ENCODE results near the gene PIK3R2. TPM values are rescaled to one million over a fixed set of nuclear protein-coding genes. Genes with fewer than 3 reads are reported as not detected.
"Not testable (repeated sequence)": the region's sequence is repeated elsewhere in the genome, so short reads cannot be mapped to it uniquely, and the experiment has no call there.

Gene PIK3R2
- total RNA-seq, 1 donor = 3.7 TPM

DNA sequence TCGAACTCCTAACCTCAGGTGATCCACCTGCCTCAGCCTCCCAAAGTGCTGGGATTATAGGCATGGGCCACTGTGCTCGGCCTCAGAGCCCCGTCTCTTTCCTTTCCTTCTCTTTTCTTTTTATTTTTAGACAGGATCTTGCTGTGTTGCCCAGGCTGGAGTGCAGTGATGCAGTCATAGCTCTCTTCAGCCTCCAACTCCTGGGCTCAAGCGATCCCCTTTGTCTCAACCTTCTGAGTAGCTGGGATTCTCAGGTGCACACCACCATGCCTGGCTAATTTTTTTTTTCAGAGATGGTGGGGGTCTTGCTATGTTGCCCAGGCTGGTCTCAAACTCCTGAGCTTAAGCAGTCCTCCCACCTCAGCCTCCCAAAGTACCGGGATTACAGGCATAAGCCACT is 56.9 kb downstream of the PIK3R2 start:
- not testable (repeated sequence) for H3K4me1 ChIP-seq (ENCODE audit: insufficient read depth, low read length); H3K9me3 ChIP-seq (ENCODE audit: low read depth, low read length); H3K4me3 ChIP-seq (ENCODE audit: low read length); H3K27me3 ChIP-seq (ENCODE audit: insufficient read depth, low read length)

DNA sequence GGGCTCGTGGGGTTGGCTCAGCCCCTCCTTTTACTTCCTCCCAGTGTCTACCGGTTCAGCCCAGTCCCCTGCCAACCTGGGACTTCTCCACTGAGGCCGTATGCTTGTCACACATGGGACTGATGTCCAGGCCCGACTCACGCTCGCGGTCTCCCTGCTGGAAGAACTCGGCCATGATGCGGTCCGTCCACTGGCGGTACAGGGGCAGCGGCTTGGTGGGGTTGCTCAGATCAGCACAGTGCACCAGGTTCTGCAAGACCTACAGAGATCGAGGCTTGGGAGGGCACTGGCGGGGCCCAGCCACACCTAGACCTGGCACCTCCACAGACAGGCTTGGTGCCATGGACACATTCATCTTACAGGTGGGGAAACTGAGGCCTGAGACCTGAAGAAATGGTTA is 58.7 kb downstream of the PIK3R2 start:
- no peak overlapping the region for H3K4me3 ChIP-seq (ENCODE audit: low read length)
- peaks cover 3% of the 10 kb centered on the region for H3K27me3 ChIP-seq (ENCODE audit: insufficient read depth, low read length)
- no peaks in the 10 kb centered on the region for H3K9me3 ChIP-seq (ENCODE audit: low read depth, low read length)
- no peaks in the 10 kb centered on the region for H3K4me1 ChIP-seq (ENCODE audit: insufficient read depth, low read length)

DNA sequence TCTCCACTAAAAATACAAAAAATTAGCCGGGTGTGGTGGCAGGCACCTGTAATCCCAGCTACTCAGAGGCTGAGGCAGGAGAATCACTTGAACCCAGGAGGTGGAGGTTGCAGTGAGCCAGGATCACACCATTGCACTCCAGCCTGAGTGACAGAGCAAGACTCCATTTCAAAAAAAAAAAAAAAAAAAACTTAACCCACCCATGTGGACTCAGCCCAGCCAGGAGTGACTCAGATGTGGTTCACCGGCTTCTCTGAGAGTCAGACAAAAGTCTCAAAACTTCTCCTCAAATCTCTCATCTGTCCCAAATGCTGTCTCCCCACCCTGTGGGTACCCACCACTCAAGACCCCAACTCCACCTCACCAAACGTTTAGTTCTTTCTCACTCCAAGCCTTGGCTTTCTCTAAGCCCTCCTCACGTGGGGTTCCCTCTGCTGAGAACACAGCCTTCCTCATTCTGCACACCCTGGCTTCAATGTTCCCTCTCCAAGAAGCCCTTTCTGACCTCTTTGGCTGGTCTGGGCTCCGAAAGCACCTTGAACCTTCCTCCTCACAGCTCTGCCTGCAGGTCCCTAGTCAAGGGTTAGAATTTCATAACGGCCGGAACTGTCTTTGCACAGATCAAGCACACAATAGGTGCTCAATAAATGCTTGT is 61.9 kb downstream of the PIK3R2 start:
- Histone ChIP-seq H3K27me3 (ENCODE audit: insufficient read depth, low read length) (no peaks in the 10 kb centered on the region), H3K4me3 (ENCODE audit: low read length) (no peak overlapping the region), H3K4me1 (ENCODE audit: insufficient read depth, low read length) (no peaks in the 10 kb centered on the region), H3K9me3 (ENCODE audit: low read depth, low read length) (no peaks in the 10 kb centered on the region)

DNA sequence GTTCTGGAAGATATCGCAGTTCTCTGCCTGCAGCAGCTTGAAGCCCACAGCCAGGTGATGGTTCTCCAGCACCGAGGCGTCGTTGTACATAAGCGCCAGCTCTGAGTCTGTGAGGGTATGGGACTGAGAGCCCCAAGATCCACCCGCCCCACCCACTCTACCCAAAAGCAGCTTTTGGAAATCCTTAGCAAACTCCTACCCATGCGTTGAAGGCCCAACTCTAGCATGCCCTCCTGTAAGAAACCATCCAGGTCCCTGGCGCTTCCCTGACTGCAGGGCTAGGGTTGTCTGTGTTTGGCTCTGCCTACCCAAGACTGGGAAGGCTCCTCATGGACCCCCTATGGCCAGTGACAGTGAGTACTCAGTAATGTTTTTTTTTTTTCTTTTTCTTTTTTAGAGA is 63.8 kb downstream of the PIK3R2 start:
- no peaks in the 10 kb centered on the region for H3K4me1 ChIP-seq (ENCODE audit: insufficient read depth, low read length)
- no peaks in the 10 kb centered on the region for H3K9me3 ChIP-seq (ENCODE audit: low read depth, low read length)
- no peak overlapping the region for H3K4me3 ChIP-seq (ENCODE audit: low read length)
- H3K27me3 ChIP-seq (ENCODE audit: insufficient read depth, low read length) = peaks cover 4% of the 10 kb centered on the region

DNA sequence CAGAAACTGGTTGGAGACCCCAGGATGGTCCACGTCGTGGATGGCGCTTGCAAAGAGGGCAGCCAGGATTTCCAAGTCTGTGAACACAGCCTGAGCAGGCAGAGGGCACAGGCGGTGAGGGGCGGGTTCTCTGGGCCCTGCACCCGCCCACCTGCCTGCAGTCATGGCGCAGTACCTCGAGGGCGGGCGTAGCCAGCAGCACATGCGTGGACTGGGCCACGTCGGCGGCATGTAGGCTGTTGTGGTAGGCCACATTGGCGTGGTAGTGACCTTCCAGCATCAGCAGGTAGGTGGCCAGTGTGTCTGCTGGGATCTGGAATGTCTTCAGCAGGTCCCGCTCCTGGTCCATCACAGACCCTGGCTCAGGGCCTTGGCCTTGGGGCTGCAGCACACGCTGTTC is 65.2 kb downstream of the PIK3R2 start:
- Histone ChIP-seq H3K4me1 (ENCODE audit: insufficient read depth, low read length) (no peaks in the 10 kb centered on the region), H3K4me3 (ENCODE audit: low read length) (no peak overlapping the region), H3K27me3 (ENCODE audit: insufficient read depth, low read length) (peaks cover 9% of the 10 kb centered on the region), H3K9me3 (ENCODE audit: low read depth, low read length) (no peaks in the 10 kb centered on the region)

DNA sequence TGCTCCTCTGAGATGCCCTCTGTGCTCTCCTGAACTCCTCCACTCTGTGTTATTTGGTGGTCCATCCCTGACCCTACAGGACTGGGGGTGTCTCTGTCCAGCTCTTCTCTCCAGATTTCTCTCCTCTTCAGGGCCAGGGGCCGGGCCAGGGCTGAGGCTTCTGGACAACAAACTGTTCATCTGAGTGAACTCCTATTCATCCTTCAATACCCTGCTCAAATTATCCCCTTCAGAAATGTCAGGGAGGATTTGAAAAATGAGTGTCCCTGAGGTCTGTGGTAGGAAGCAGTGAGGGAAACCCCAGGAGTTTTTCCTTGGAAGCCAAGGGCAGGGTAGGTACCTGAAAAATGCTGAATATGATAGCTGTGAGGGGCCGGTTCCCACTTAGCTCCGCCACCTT is 65.6 kb downstream of the PIK3R2 start:
- H3K27me3 ChIP-seq (ENCODE audit: insufficient read depth, low read length) = peaks cover 9% of the 10 kb centered on the region
- no peaks in the 10 kb centered on the region for H3K4me1 ChIP-seq (ENCODE audit: insufficient read depth, low read length)
- H3K4me3 ChIP-seq (ENCODE audit: low read length) = no peak overlapping the region
- no peaks in the 10 kb centered on the region for H3K9me3 ChIP-seq (ENCODE audit: low read depth, low read length)

Other genes with a start within 250 kb of the PIK3R2 start
- gene CCDC124, start 220.1 kb upstream of the PIK3R2 start, total RNA-seq = 13.2 TPM
- gene KCNN1, start 186.1 kb upstream of the PIK3R2 start, total RNA-seq = under 0.01 TPM
- 123 TPM for gene ARRDC2, start 145.0 kb upstream of the PIK3R2 start, total RNA-seq
- 26.9 TPM for gene IL12RB1, start 66.2 kb upstream of the PIK3R2 start, total RNA-seq
- 6.7 TPM for gene MAST3, start 55.4 kb upstream of the PIK3R2 start, total RNA-seq
- 769 TPM for gene IFI30, start 20.6 kb downstream of the PIK3R2 start, total RNA-seq
- 4.3 TPM for gene MPV17L2, start 40.1 kb downstream of the PIK3R2 start, total RNA-seq
- 3.8 TPM for gene RAB3A, start 50.9 kb downstream of the PIK3R2 start, total RNA-seq
- gene PDE4C, start 73.3 kb downstream of the PIK3R2 start, total RNA-seq = not detected
- 7.7 TPM for gene IQCN, start 121.3 kb downstream of the PIK3R2 start, total RNA-seq
- gene JUND, start 128.5 kb downstream of the PIK3R2 start, total RNA-seq = 1,318 TPM
- 62.4 TPM for gene LSM4, start 169.9 kb downstream of the PIK3R2 start, total RNA-seq
- gene PGPEP1, start 187.4 kb downstream of the PIK3R2 start, total RNA-seq = 21.4 TPM
- not detected for gene GDF15, start 233.0 kb downstream of the PIK3R2 start, total RNA-seq
- 32.7 TPM for gene LRRC25, start 244.5 kb downstream of the PIK3R2 start, total RNA-seq